ENCODE measurements around the gene DHX34. TPM values are rescaled to one million over a fixed set of nuclear protein-coding genes. Genes with fewer than 3 reads are reported as not detected.

The DHX34 gene
- total RNA-seq, 1 experiment from 2014 or later, result 23.0 TPM

GRCh38 chr19:47432091-47432490 is 83.0 kb downstream of the DHX34 start:
- H3K79me2 ChIP-seq (ENCODE audit: low read depth), result no peaks in the 10 kb centered on the region
- H3K9me2 ChIP-seq (ENCODE audit: insufficient read depth), result no peaks in the 10 kb centered on the region
- peaks cover 22% of the 10 kb centered on the region for H3K4me1 ChIP-seq (replicated peaks; ENCODE audit: insufficient read depth)
- ChIA-PET POLR2A (ENCODE audit: unreplicated experiment) (no interaction called here), CTCF (no interaction called here)
- no peaks in the 10 kb centered on the region for H4K20me1 ChIP-seq (ENCODE audit: insufficient read depth)
- no peak for DNase-seq
- no peaks in the 10 kb centered on the region for H3K9me3 ChIP-seq (ENCODE audit: insufficient read depth, low read depth)
- peaks cover 30% of the 10 kb centered on the region for H3F3A ChIP-seq (ENCODE audit: insufficient read depth, low read depth)
- H3K27me3 ChIP-seq (ENCODE audit: insufficient read depth, low read depth), result peaks cover 11% of the 10 kb centered on the region
- TF ChIP-seq EZH2 (IDR thresholded peaks at IDR 0.05; ENCODE audit: low read depth) (no peak), CTCF (conservative IDR thresholded peaks at IDR 0.05) (no peak)
- no peak overlapping the region for H3K27ac ChIP-seq
- no peak overlapping the region for H2AFZ ChIP-seq
- no peaks in the 10 kb centered on the region for H3K36me3 ChIP-seq (ENCODE audit: low read depth)
- intact Hi-C loops (cut with micrococcal nuclease; ENCODE audit: unreplicated experiment), result no loop called here
- no peak overlapping the region for H3K4me3 ChIP-seq
- H3K4me2 ChIP-seq, result no peak overlapping the region
- no TSS peak for BruUV-seq (replicated peaks)

Other genes with a start within 250 kb of the DHX34 start
- gene ZC3H4, start 235.5 kb upstream of the DHX34 start, total RNA-seq (2021), result 41.6 and 51.9 TPM in 2 replicates
- gene SAE1, start 218.5 kb upstream of the DHX34 start, total RNA-seq (2021), result 133 and 148 TPM in 2 replicates
- 18.3 and 18.8 TPM in 2 replicates for gene BBC3, start 118.1 kb upstream of the DHX34 start, total RNA-seq (2021)
- gene CCDC9, start 92.8 kb upstream of the DHX34 start, total RNA-seq (2021), result 34.7 and 37.0 TPM in 2 replicates
- 13.5 and 21.3 TPM in 2 replicates for gene INAFM1, start 74.4 kb upstream of the DHX34 start, total RNA-seq (2021)
- 8.5 and 10.8 TPM in 2 replicates for gene C5AR1, start 39.5 kb upstream of the DHX34 start, total RNA-seq (2021)
- not detected in 2 replicates for gene C5AR2, start 17.1 kb upstream of the DHX34 start, total RNA-seq (2021)
- gene MEIS3, start 70.2 kb downstream of the DHX34 start, total RNA-seq (2021), result 1.9 and 4.9 TPM in 2 replicates
- not detected in 2 replicates for gene SLC8A2, start 122.6 kb downstream of the DHX34 start, total RNA-seq (2021)
- gene KPTN, start 134.9 kb downstream of the DHX34 start, total RNA-seq (2021), result 20.8 and 24.2 TPM in 2 replicates
- gene NAPA, start 165.7 kb downstream of the DHX34 start, total RNA-seq (2021), result 78.3 and 80.4 TPM in 2 replicates
- gene ZNF541, start 223.8 kb downstream of the DHX34 start, total RNA-seq (2021), result not detected in 2 replicates

Data from PC-9 (cell line).